Gastrocnemius medialis (tissue), 4 donors: ENCODE data around the gene WDR54. TPM values are rescaled to one million over a fixed set of nuclear protein-coding genes. Genes with fewer than 3 reads are reported as not detected.

Experiments
- ATAC-seq, 2 donors: fragments of 150-250 bp; one replicate each; pipeline ENCODE4 v1.9.1; 2016
- DNase-seq, 2 donors: peaks; one replicate each; pipeline ENCODE4 v3.0.0-alpha.2; 2019
- H3K27ac ChIP-seq, 4 donors: fragments of 200-600 bp; sonication (generic); 1 replicate in 1 of 4; 2 replicates in 3 of 4; pipeline ENCODE4 v1.5.1; 2016 to 2018; ENCODE audit warnings: mild to moderate bottlenecking in 2 of 4, moderate library complexity in 1 of 4
- H3K27me3 ChIP-seq, 3 donors: fragments of 200-600 bp; sonication (generic) in 2 of 3; 1 replicate in 1 of 3; 2 replicates in 2 of 3; pipeline versions ENCODE4 v1.5.1 to v1.6.0; 2016 to 2019; ENCODE audit warnings: mild to moderate bottlenecking in 1 of 3, moderate library complexity in 1 of 3
- H3K36me3 ChIP-seq, 2 donors: fragments of 200-600 bp; sonication (generic) in 1 of 2; one replicate each; pipeline ENCODE4 v1.5.1; 2017 to 2018
- H3K4me1 ChIP-seq, 2 donors: fragments of 200-600 bp; sonication (generic) in 1 of 2; one replicate each; pipeline ENCODE4 v1.5.1; 2016 to 2017; ENCODE audit warnings: mild to moderate bottlenecking in 2 of 2
- H3K4me3 ChIP-seq, 4 donors: fragments of 200-600 bp; sonication (generic) in 3 of 4; 1 replicate in 1 of 4; 2 replicates in 3 of 4; pipeline ENCODE4 v1.5.1; 2016 to 2019; ENCODE audit warnings: mild to moderate bottlenecking in 2 of 4
- H3K9me3 ChIP-seq, 3 donors: fragments of 200-600 bp; sonication (generic) in 2 of 3; 1 replicate in 1 of 3; 2 replicates in 2 of 3; pipeline ENCODE4 v1.5.1; 2016 to 2019
- CTCF ChIP-seq, 5 experiments: fragments of 450-650 bp in 3 of 5; fragments of 200-600 bp in 2 of 5; sonication (generic) in 2 of 5; IDR thresholded peaks in 4 of 5; conservative IDR thresholded peaks in 1 of 5; 1 replicate in 4 of 5; 2 replicates in 1 of 5; pipeline ENCODE4 v1.5.1; 2016 to 2019; ENCODE audit warnings: antibody characterized with exemption in 5 of 5, mild to moderate bottlenecking in 3 of 5, moderate library complexity in 3 of 5
- POLR2A ChIP-seq, 2 donors: fragments of 450-650 bp; IDR thresholded peaks; one replicate each; pipeline ENCODE4 v1.6.1; 2017; ENCODE audit warnings: antibody characterized with exemption in 2 of 2, mild to moderate bottlenecking in 2 of 2, moderate library complexity in 2 of 2
- in situ Hi-C, 4 donors: fragments of 200-750 bp; cut with MboI; loops; one replicate each; pipeline versions ENCODE4 v1.15.0 to v1.8.0; 2017; ENCODE audit warnings: low sequenced_read_pairs in 4 of 4
- intact Hi-C: fragments of 100-400 bp; cut with DNase I; formaldehyde crosslinking; loops from one replicate; pipeline ENCODE4 v1.15.1; 2023; ENCODE audit warnings: low total_unique reads
- total RNA-seq, 4 donors: library from RNA; depleted of rRNA; stranded (reverse); fragments of >200 nt; gene quantifications; one replicate each; pipeline versions ENCODE4 v1.1.0 to v1.2.3, GENCODE V29; 2016

WDR54 gene
- total RNA-seq, 4 donors from 2014 or later = 0.51 to 2.1 (median 1.4) TPM

- Histone ChIP-seq H3K9me3 (no peaks in the 10 kb centered on the region), H3K4me3 (no peak overlapping the region), H3K27me3 (peaks cover 0 to 11% (median 8%) of the 10 kb centered on the region in 3 donors), H3K4me1 (no peaks in the 10 kb centered on the region), H3K36me3 (peaks cover 0 to 17% of the 10 kb centered on the region in 2 donors), H3K27ac (no peak overlapping the region)
- no peak for DNase-seq
- in situ Hi-C loops (no loop called here), intact Hi-C loops (no loop called here)
- TF ChIP-seq POLR2A (IDR thresholded peaks at IDR 0.05) = no peak
- TF ChIP-seq CTCF (IDR thresholded peaks at IDR 0.05 in 4 of 5, conservative IDR thresholded peaks at IDR 0.05 in 1 of 5) = no peak
- ATAC-seq = no peak
These were observed 6.0 kb downstream of the WDR54 start for GRCh38 chr2:74427551-74427950.

- DNase-seq (no peak), ATAC-seq (no peak)
- intact Hi-C loops (no loop called here), in situ Hi-C loops (no loop called here)
- no peak overlapping the region for H3K4me3 ChIP-seq
- H3K27me3 ChIP-seq = no peaks in the 10 kb centered on the region
- peaks cover 0 to 17% of the 10 kb centered on the region in 2 donors for H3K36me3 ChIP-seq
- H3K9me3 ChIP-seq = no peaks in the 10 kb centered on the region
- TF ChIP-seq CTCF (IDR thresholded peaks at IDR 0.05 in 4 of 5, conservative IDR thresholded peaks at IDR 0.05 in 1 of 5) (no peak), POLR2A (IDR thresholded peaks at IDR 0.05) (no peak)
- no peaks in the 10 kb centered on the region for H3K4me1 ChIP-seq
- H3K27ac ChIP-seq = no peak overlapping the region
These were observed 7.1 kb downstream of the WDR54 start for GRCh38 chr2:74428675-74429074.

DNA sequence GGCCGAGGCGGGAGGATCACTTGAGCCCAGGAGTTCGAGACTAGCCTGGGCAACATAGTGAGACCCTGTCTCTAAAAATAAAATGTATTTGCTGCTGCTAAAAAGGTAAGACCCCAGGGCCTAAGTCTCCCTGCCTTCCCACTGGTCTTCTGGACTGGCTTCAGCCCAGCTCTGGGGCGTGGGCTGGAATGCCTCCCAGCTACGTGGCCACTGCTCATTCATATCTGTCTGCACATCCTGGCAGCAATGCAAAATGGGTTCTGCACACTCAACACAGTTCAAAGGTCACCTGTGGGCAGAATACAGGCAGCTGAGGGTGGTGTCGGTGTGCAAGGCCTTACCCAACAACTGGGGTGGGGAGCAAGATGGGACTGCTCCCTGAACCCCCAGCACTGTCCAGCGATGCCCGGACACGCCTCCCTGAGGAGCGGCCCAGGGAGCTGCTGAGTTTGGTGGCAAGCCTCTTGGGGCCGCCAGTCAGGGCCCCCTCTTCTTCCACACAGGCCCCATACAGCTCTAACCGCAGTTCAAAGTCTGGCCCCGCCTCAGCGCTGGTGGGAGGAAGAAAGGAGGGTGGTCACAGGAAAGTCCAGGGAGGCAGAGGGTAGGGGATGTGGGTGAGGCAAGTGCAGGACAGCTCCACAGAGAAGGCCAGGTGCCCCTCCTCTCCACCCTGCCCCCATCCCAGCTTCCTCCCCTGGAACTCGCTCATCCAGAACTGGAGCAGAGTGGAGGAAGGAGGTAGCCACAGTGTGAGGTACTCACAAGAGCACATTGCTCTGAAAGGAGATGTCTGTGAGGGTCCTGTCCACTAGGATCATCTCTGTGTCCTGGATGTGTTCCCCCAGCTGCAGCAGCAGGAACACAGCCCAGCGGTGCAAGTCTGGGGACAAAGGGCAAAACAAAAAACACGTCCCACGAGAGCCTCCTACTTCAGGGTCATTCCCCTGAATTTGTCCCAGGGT, 8.2 kb downstream of the WDR54 start:
- Histone ChIP-seq H3K27me3 (no peaks in the 10 kb centered on the region), H3K4me3 (no peak overlapping the region), H3K36me3 (peaks cover 0 to 17% of the 10 kb centered on the region in 2 donors), H3K4me1 (no peaks in the 10 kb centered on the region), H3K9me3 (no peaks in the 10 kb centered on the region), H3K27ac (no peak overlapping the region)
- intact Hi-C loops (no loop called here), in situ Hi-C loops (no loop called here)
- DNase-seq (no peak), ATAC-seq (no peak)
- no peak for TF ChIP-seq CTCF (IDR thresholded peaks at IDR 0.05 in 4 of 5, conservative IDR thresholded peaks at IDR 0.05 in 1 of 5)
- no peak for TF ChIP-seq POLR2A (IDR thresholded peaks at IDR 0.05)

- DNase-seq = no peak
- no peaks in the 10 kb centered on the region for H3K27me3 ChIP-seq
- in situ Hi-C loops (no loop called here), intact Hi-C loops (no loop called here)
- peaks cover 0 to 17% of the 10 kb centered on the region in 2 donors for H3K36me3 ChIP-seq
- H3K4me1 ChIP-seq = no peaks in the 10 kb centered on the region
- no peak for ATAC-seq
- TF ChIP-seq POLR2A (IDR thresholded peaks at IDR 0.05) = no peak
- TF ChIP-seq CTCF (IDR thresholded peaks at IDR 0.05 in 4 of 5, conservative IDR thresholded peaks at IDR 0.05 in 1 of 5) = no peak
- no peak overlapping the region for H3K27ac ChIP-seq
- H3K4me3 ChIP-seq = no peak overlapping the region
- no peaks in the 10 kb centered on the region for H3K9me3 ChIP-seq
These were observed 9.0 kb downstream of the WDR54 start for GRCh38 chr2:74430502-74430901.
